CD14-positive monocyte (primary cell): ENCODE results near the gene TSC22D3. TPM values are rescaled to one million over a fixed set of nuclear protein-coding genes. Genes with fewer than 3 reads are reported as not detected.

Source experiments
- DNase-seq, 3 donors: peaks; one replicate each; pipeline ENCODE4 v3.0.0-alpha.2; 2011 to 2022
- H2AFZ ChIP-seq: 2 replicates; pipeline ENCODE4 v1.6.0; 2012; ENCODE audit warnings: mild to moderate bottlenecking, low read depth, low read length, inconsistent platforms; ENCODE audit not compliant: insufficient read depth, poor library complexity, severe bottlenecking
- H3K27ac ChIP-seq, 2 donors: 1 replicate in 1 of 2; 2 replicates in 1 of 2; pipeline ENCODE4 v1.5.1; 2012 to 2013; ENCODE audit warnings: low read length in 2 of 2, control low read depth in 1 of 2, inconsistent platforms in 1 of 2, low read depth in 1 of 2, mild to moderate bottlenecking in 1 of 2
- H3K27me3 ChIP-seq, 2 donors: one replicate each; pipeline versions ENCODE4 v1.6.0 to v1.6.1; 2011 to 2013; ENCODE audit warnings: low read length in 2 of 2; ENCODE audit not compliant: control insufficient read depth in 2 of 2, insufficient read depth in 2 of 2
- H3K36me3 ChIP-seq, 2 donors: replicated peaks in 1 of 2; 1 replicate in 1 of 2; 2 replicates in 1 of 2; pipeline versions ENCODE4 v1.5.1 to v1.6.1; 2012 to 2013; ENCODE audit warnings: low read length in 2 of 2, control low read depth in 1 of 2, inconsistent platforms in 1 of 2, mild to moderate bottlenecking in 1 of 2; ENCODE audit not compliant: insufficient read depth in 2 of 2, control insufficient read depth in 1 of 2
- H3K4me1 ChIP-seq, 2 donors: 1 replicate in 1 of 2; 2 replicates in 1 of 2; pipeline versions ENCODE4 v1.5.1 to v1.6.1; 2012 to 2013; ENCODE audit warnings: low read length in 2 of 2, control low read depth in 1 of 2, inconsistent platforms in 1 of 2, mild to moderate bottlenecking in 1 of 2, moderate library complexity in 1 of 2; ENCODE audit not compliant: insufficient read depth in 2 of 2, control insufficient read depth in 1 of 2
- H3K4me2 ChIP-seq: replicated peaks from 2 replicates; pipeline ENCODE3; 2012; ENCODE audit warnings: low read length, moderate library complexity, mild to moderate bottlenecking; ENCODE audit not compliant: poor library complexity, severe bottlenecking; ENCODE audit errors: extremely low read depth
- H3K4me3 ChIP-seq, 3 experiments: fragments of 200-600 bp in 1 of 3; sonication (generic) in 1 of 3; replicated peaks in 1 of 3; 1 replicate in 2 of 3; 2 replicates in 1 of 3; pipeline ENCODE4 v1.5.1; 2011 to 2013; ENCODE audit warnings: low read length in 3 of 3, mild to moderate bottlenecking in 3 of 3, control low read depth in 2 of 3, low read depth in 2 of 3, inconsistent platforms in 1 of 3, moderate library complexity in 1 of 3
- H3K79me2 ChIP-seq: 2 replicates; pipeline ENCODE4 v1.6.0; 2012; ENCODE audit warnings: mild to moderate bottlenecking, control low read depth, inconsistent platforms, low read length, moderate library complexity; ENCODE audit not compliant: insufficient read depth
- H3K9ac ChIP-seq: 2 replicates; pipeline ENCODE4 v1.6.0; 2017; ENCODE audit warnings: low read length, mild to moderate bottlenecking; ENCODE audit not compliant: insufficient read depth, poor library complexity, severe bottlenecking
- H3K9me3 ChIP-seq, 2 donors: replicated peaks in 1 of 2; 1 replicate in 1 of 2; 2 replicates in 1 of 2; pipeline versions ENCODE4 v1.5.1 to v1.6.1; 2012 to 2013; ENCODE audit warnings: low read length in 2 of 2, control low read depth in 1 of 2; ENCODE audit not compliant: control insufficient read depth in 1 of 2, insufficient read depth in 1 of 2
- H4K20me1 ChIP-seq: 2 replicates; pipeline ENCODE4 v1.6.0; 2012; ENCODE audit warnings: mild to moderate bottlenecking, low read length, control low read depth, moderate library complexity; ENCODE audit not compliant: insufficient read depth
- H3K27ac Mint-ChIP-seq, 7 donors: one replicate each; pipeline ENCODE4 v1.8.0; 2020; ENCODE audit warnings: mild to moderate bottlenecking in 7 of 7, mixed read lengths in 7 of 7, moderate library complexity in 6 of 7, inconsistent platforms in 2 of 7
- H3K27me3 Mint-ChIP-seq, 3 donors: one replicate each; pipeline ENCODE4 v1.8.0; 2021 to 2022; ENCODE audit warnings: low read depth in 3 of 3, mild to moderate bottlenecking in 3 of 3, mixed read lengths in 3 of 3, moderate library complexity in 3 of 3, inconsistent platforms in 1 of 3
- H3K36me3 Mint-ChIP-seq, 2 donors: one replicate each; pipeline ENCODE4 v1.8.0; 2020; ENCODE audit warnings: mixed read lengths in 2 of 2, inconsistent platforms in 1 of 2, mild to moderate bottlenecking in 1 of 2
- H3K4me1 Mint-ChIP-seq: one replicate; pipeline ENCODE4 v1.8.0; 2020; ENCODE audit warnings: mild to moderate bottlenecking, mixed read lengths
- H3K4me3 Mint-ChIP-seq, 2 donors: one replicate each; pipeline ENCODE4 v1.8.0; 2020; ENCODE audit warnings: mild to moderate bottlenecking in 2 of 2, mixed read lengths in 2 of 2, moderate library complexity in 1 of 2
- H3K9me3 Mint-ChIP-seq, 7 donors: one replicate each; pipeline ENCODE4 v1.8.0; 2020 to 2022; ENCODE audit warnings: mixed read lengths in 7 of 7, mild to moderate bottlenecking in 6 of 7, moderate library complexity in 6 of 7, inconsistent platforms in 2 of 7
- CTCF ChIP-seq: fragments of 200-600 bp; IDR thresholded peaks from one replicate; pipeline ENCODE4 v1.8.0; 2022; ENCODE audit warnings: antibody characterized with exemption, mild to moderate bottlenecking
- whole genome bisulfite sequencing: methylation state at CpG from one replicate; pipeline ENCODE4 v1.1.5; 2013; ENCODE audit warnings: missing lambda C conversion rate; ENCODE audit not compliant: insufficient coverage; 5-methylcytosine and 5-hydroxymethylcytosine counted together
- intact Hi-C, 2 donors: fragments of 100-400 bp; cut with micrococcal nuclease; formaldehyde crosslinking; loops; one replicate each; pipeline versions ENCODE4 v1.15.0 to v1.15.1; 2023
- polyA plus RNA-seq, 3 donors: library from polyadenylated mRNA; depleted of rRNA in 1 of 3; unstranded in 2 of 3; stranded (reverse) in 1 of 3; fragments of 300-500 nt in 2 of 3; fragments of >200 nt in 1 of 3; fragmentation: Illumina TruSeq in 2 of 3; gene quantifications; 1 replicate in 2 of 3; 2 replicates in 1 of 3; pipeline ENCODE4 v1.2.3, GENCODE V29; 2012 to 2021

Gene TSC22D3
- polyA plus RNA-seq, 3 donors, result 171 to 1,562 (median 326) TPM

GRCh38 chrX:107683124-107683895 lies 92.3 kb downstream of the TSC22D3 start:
- DNase-seq, result no peak
- Histone ChIP-seq H3K9ac (no peak overlapping the region), H3K79me2 (no peaks in the 10 kb centered on the region), H3K4me1 (peaks cover 68 to 75% of the 10 kb centered on the region in 2 donors), H3K27ac (no peak overlapping the region), H3K4me3 (no peak overlapping the region), H3K27me3 (no peaks in the 10 kb centered on the region), H2AFZ (no peak overlapping the region), H3K36me3 (no peaks in the 10 kb centered on the region), H4K20me1 (no peaks in the 10 kb centered on the region), H3K9me3 (no peaks in the 10 kb centered on the region), H3K4me2 (no peak overlapping the region)
- no peak overlapping the region for H3K4me3 Mint-ChIP-seq
- peaks cover 67% of the 10 kb centered on the region for H3K4me1 Mint-ChIP-seq
- WGBS, result no CpG with 5 or more reads among the region's 4 CpGs
- no peak for TF ChIP-seq CTCF
- peak overlapping the region; percentile 14 to 87 (median 42) for H3K27ac Mint-ChIP-seq
- H3K9me3 Mint-ChIP-seq, result no peaks in the 10 kb centered on the region
- H3K27me3 Mint-ChIP-seq, result peaks cover 0 to 3% (median 0%) of the 10 kb centered on the region in 3 donors
- no peaks in the 10 kb centered on the region for H3K36me3 Mint-ChIP-seq
- intact Hi-C loops, result no loop called here

GRCh38 chrX:107682256-107682655 lies 93.3 kb downstream of the TSC22D3 start:
- no peak overlapping the region for H3K27ac ChIP-seq
- no peaks in the 10 kb centered on the region for H3K27me3 ChIP-seq
- H3K36me3 ChIP-seq, result no peaks in the 10 kb centered on the region
- Mint-ChIP-seq H3K4me3 (no peak overlapping the region), H3K9me3 (no peaks in the 10 kb centered on the region), H3K36me3 (no peaks in the 10 kb centered on the region), H3K4me1 (peaks cover 66% of the 10 kb centered on the region), H3K27ac (no peak overlapping the region), H3K27me3 (peaks cover 0 to 3% (median 0%) of the 10 kb centered on the region in 3 donors)
- TF ChIP-seq CTCF, result no peak
- H3K79me2 ChIP-seq, result no peaks in the 10 kb centered on the region
- H4K20me1 ChIP-seq, result no peaks in the 10 kb centered on the region
- DNase-seq, result no peak
- H3K4me3 ChIP-seq, result no peak overlapping the region
- no peak overlapping the region for H3K9ac ChIP-seq
- no peak overlapping the region for H3K4me2 ChIP-seq
- peaks cover 71 to 75% of the 10 kb centered on the region in 2 donors for H3K4me1 ChIP-seq
- no CpG with 5 or more reads among the region's 3 CpGs for WGBS
- no peaks in the 10 kb centered on the region for H3K9me3 ChIP-seq
- intact Hi-C loops, result no loop called here
- H2AFZ ChIP-seq, result no peak overlapping the region
